Measurements from ENCODE around the gene STAU1.
"Not testable (repeated sequence)": the region's sequence is repeated elsewhere in the genome, so short reads cannot be mapped to it uniquely, and the experiment has no call there.

Gene STAU1

DNA sequence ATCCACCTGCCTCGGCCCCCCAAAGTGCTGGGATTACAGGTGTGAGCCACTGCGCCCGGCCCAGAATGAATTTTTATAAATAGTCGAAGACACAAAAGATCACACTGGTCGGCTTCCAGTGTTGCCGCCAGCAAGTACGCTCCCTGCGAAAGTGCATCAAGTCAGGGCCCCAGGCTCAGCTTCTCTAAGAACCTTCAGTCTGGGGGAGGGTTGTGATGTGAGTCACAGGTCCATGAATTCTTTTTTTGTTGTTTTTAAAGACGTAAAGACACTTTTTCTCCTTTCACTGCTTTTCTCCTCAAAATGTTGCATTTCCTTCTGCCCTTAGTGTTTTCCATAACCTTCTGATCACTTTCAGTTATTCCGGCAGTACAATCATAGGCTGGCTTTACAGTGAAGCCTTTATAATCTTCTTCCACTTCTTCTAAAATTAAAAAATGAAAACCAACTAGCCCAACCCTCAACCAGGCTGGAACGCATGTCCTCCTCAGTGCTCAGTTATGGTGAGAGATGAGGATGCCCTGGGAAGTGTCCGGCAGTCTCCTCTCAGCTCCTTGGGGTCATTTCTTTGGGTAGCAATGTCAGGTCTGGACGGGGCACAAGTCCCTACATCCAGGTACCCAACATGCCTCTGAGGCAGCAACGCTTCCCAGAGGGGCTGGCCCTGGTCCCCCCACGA is 75.4 kb downstream of the STAU1 start:
- TF ChIP-seq ZNF70 (CRISPR knock-in tag; IDR thresholded peaks at IDR 0.05) (no peak), RARB (CRISPR knock-in tag; IDR thresholded peaks at IDR 0.05) (no peak), ARNTL (CRISPR knock-in tag; IDR thresholded peaks at IDR 0.05; ENCODE audit: borderline replicate concordance, low read depth) (no peak), TCF4 (CRISPR knock-in tag; IDR thresholded peaks at IDR 0.05; ENCODE audit: borderline replicate concordance) (no peak), TOX (CRISPR knock-in tag; IDR thresholded peaks at IDR 0.05; ENCODE audit: borderline replicate concordance) (no peak), ISL1 (CRISPR knock-in tag; IDR thresholded peaks at IDR 0.05) (no peak), GLIS3 (CRISPR knock-in tag; IDR thresholded peaks at IDR 0.05) (no peak), ZNF565 (CRISPR knock-in tag; conservative IDR thresholded peaks at IDR 0.05; ENCODE audit: low read depth) (no peak), SNAI2 (CRISPR knock-in tag; IDR thresholded peaks at IDR 0.05) (no peak), PPARA (CRISPR knock-in tag; IDR thresholded peaks at IDR 0.05; ENCODE audit: borderline replicate concordance) (no peak), ZFP30 (CRISPR knock-in tag; IDR thresholded peaks at IDR 0.05) (no peak)
- TF ChIP-seq, protein P1, sequence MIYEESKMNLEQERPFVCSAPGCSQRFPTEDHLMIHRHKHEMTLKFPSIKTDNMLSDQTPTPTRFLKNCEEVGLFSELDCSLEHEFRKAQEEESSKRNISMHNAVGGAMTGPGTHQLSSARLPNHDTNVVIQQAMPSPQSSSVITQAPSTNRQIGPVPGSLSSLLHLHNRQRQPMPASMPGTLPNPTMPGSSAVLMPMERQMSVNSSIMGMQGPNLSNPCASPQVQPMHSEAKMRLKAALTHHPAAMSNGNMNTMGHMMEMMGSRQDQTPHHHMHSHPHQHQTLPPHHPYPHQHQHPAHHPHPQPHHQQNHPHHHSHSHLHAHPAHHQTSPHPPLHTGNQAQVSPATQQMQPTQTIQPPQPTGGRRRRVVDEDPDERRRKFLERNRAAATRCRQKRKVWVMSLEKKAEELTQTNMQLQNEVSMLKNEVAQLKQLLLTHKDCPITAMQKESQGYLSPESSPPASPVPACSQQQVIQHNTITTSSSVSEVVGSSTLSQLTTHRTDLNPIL (CRISPR knock-in tag; IDR thresholded peaks at IDR 0.05; ENCODE audit: low read depth), result no peak
- TF ChIP-seq, protein P2, sequence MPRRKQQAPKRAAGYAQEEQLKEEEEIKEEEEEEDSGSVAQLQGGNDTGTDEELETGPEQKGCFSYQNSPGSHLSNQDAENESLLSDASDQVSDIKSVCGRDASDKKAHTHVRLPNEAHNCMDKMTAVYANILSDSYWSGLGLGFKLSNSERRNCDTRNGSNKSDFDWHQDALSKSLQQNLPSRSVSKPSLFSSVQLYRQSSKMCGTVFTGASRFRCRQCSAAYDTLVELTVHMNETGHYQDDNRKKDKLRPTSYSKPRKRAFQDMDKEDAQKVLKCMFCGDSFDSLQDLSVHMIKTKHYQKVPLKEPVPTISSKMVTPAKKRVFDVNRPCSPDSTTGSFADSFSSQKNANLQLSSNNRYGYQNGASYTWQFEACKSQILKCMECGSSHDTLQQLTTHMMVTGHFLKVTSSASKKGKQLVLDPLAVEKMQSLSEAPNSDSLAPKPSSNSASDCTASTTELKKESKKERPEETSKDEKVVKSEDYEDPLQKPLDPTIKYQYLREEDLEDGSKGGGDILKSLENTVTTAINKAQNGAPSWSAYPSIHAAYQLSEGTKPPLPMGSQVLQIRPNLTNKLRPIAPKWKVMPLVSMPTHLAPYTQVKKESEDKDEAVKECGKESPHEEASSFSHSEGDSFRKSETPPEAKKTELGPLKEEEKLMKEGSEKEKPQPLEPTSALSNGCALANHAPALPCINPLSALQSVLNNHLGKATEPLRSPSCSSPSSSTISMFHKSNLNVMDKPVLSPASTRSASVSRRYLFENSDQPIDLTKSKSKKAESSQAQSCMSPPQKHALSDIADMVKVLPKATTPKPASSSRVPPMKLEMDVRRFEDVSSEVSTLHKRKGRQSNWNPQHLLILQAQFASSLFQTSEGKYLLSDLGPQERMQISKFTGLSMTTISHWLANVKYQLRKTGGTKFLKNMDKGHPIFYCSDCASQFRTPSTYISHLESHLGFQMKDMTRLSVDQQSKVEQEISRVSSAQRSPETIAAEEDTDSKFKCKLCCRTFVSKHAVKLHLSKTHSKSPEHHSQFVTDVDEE (CRISPR knock-in tag; IDR thresholded peaks at IDR 0.05), result no peak
- TF ChIP-seq, protein P3, sequence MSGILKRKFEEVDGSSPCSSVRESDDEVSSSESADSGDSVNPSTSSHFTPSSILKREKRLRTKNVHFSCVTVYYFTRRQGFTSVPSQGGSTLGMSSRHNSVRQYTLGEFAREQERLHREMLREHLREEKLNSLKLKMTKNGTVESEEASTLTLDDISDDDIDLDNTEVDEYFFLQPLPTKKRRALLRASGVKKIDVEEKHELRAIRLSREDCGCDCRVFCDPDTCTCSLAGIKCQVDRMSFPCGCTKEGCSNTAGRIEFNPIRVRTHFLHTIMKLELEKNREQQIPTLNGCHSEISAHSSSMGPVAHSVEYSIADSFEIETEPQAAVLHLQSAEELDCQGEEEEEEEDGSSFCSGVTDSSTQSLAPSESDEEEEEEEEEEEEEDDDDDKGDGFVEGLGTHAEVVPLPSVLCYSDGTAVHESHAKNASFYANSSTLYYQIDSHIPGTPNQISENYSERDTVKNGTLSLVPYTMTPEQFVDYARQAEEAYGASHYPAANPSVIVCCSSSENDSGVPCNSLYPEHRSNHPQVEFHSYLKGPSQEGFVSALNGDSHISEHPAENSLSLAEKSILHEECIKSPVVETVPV (CRISPR knock-in tag; IDR thresholded peaks at IDR 0.05), result no peak
- no peak for ATAC-seq

DNA sequence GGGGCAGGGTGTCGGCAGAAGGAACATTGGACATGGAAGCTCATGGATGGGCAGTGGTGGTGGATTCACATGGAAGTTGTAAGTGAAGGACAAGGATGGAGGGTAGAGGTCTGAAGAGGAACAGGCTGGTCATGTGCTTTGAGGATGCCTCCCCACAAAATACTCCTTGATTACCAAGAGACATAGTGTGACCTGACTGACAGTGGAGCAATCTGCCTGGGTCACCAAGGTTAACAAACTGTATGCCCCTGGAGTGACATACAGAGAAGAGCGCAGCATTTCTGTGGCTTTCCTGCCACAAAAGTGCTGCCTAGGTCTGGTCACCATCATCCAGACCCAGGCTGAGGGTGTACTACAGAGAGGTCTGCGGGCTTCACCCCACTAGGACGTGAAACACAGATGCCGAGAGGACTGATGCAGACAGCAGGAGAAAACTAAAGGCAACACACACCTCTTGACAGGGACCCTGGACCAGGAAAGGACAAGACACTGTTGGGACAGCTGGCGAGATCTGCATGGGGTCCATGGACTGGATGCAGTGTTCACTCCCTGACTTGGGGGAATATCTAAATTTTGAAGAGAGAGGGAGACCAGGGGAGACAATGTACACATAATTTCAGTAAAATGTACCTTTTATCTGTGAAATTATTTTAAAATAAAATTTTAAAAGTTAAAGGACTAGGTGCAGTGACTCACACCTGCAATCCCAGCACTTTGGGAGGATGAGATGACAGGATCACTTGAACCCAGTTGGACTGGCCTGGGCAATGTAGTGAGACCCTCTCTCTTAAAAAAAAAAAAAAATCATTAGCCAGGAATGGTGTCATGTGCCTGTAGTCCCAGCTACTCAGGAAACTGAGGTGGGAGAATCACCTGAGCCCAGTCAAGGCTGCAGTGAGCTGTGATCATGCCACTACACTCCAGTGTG is 77.1 kb downstream of the STAU1 start:
- no peak for TF ChIP-seq BACH2 (CRISPR knock-in tag; IDR thresholded peaks at IDR 0.05; ENCODE audit: borderline replicate concordance)
- no peak for TF ChIP-seq ZNF565 (CRISPR knock-in tag; conservative IDR thresholded peaks at IDR 0.05; ENCODE audit: low read depth)

DNA sequence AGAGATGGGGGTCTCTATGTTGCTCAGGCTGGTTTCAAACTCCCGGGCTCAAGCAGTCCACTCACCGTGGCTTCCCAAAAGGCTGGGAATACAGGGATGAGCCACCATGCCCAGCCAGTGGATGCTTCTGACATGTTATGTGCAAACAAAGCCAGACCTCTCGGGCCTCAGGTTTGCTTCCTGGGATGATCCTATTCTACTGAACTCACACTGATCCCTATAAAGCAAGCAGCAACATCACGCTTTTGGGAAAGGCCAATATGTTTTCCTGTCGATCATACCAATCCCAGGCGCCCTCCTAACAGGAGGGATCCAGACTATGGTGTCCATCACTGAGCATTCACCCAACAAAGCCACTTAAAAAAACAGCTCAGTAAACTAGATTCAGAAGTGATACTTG is 81.8 kb downstream of the STAU1 start:
- no peak for ATAC-seq
- TF ChIP-seq, protein P1 (CRISPR knock-in tag; IDR thresholded peaks at IDR 0.05; ENCODE audit: low read depth), result no peak
- TF ChIP-seq PPARA (CRISPR knock-in tag; IDR thresholded peaks at IDR 0.05; ENCODE audit: borderline replicate concordance), result no peak
- TF ChIP-seq ZNF565 (CRISPR knock-in tag; conservative IDR thresholded peaks at IDR 0.05; ENCODE audit: low read depth), result no peak
- TF ChIP-seq ZFP30 (CRISPR knock-in tag; IDR thresholded peaks at IDR 0.05), result no peak
- TF ChIP-seq RARB (CRISPR knock-in tag; IDR thresholded peaks at IDR 0.05), result no peak
- TF ChIP-seq, protein P3 (CRISPR knock-in tag; IDR thresholded peaks at IDR 0.05), result no peak
- TF ChIP-seq, protein P4, sequence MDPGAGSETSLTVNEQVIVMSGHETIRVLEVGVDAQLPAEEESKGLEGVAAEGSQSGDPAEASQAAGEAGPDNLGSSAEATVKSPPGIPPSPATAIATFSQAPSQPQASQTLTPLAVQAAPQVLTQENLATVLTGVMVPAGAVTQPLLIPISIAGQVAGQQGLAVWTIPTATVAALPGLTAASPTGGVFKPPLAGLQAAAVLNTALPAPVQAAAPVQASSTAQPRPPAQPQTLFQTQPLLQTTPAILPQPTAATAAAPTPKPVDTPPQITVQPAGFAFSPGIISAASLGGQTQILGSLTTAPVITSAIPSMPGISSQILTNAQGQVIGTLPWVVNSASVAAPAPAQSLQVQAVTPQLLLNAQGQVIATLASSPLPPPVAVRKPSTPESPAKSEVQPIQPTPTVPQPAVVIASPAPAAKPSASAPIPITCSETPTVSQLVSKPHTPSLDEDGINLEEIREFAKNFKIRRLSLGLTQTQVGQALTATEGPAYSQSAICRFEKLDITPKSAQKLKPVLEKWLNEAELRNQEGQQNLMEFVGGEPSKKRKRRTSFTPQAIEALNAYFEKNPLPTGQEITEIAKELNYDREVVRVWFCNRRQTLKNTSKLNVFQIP (CRISPR knock-in tag; IDR thresholded peaks at IDR 0.05; ENCODE audit: borderline replicate concordance, low read depth), result no peak
- no peak for TF ChIP-seq BACH2 (CRISPR knock-in tag; IDR thresholded peaks at IDR 0.05; ENCODE audit: borderline replicate concordance)
- TF ChIP-seq SNAI2 (CRISPR knock-in tag; IDR thresholded peaks at IDR 0.05), result no peak
- no peak for TF ChIP-seq TCF4 (CRISPR knock-in tag; IDR thresholded peaks at IDR 0.05; ENCODE audit: borderline replicate concordance)
- TF ChIP-seq ESRRG (CRISPR knock-in tag; IDR thresholded peaks at IDR 0.05), result no peak

More for the DNA sequence above, 77.1 kb downstream of the STAU1 start:
- no peak; the same call in 2 of the 3 replicates for ATAC-seq

DNA sequence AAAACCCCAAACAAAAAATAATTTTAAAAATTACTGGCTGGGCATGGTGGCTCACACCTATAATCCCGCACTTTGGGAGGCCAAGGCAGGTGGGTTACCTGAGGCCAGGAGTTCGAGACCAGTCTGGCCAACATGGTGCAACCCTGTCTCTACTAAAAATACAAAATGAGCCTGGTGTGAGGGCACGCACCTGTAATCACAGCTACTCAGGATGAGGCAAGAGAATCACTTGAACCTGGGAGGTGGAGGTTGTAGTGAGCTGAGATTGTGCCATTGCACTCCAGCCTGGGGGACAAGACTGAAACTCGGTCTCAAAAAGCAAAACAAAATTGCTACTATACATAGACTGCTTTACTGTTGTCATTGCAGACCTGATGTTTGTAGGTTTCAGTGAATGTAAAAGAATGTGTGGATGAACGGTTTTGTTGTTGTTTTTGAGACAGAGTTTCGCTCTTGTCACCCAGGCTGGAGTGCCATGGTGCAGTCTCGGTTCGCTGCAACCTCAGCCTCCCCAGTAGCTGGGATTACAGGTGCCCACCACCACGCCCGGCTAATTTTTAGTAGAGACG is 83.1 kb downstream of the STAU1 start:
- not testable (repeated sequence) for ATAC-seq
